Activated CD4-positive, alpha-beta memory T cell treated with anti-CD3 and anti-CD28 coated beads, Interleukin-2, amount 10 ng/mL, durations not matched to agents 7 days and 5 days (primary cell): ENCODE results near the gene PAMR1. TPM values are rescaled to one million over a fixed set of nuclear protein-coding genes. Genes with fewer than 3 reads are reported as not detected.
"Not testable (repeated sequence)": the region's sequence is repeated elsewhere in the genome, so short reads cannot be mapped to it uniquely, and the experiment has no call there.

ENCODE experiments used
- CTCF ChIA-PET: fragments of 350-600 bp; sonication (Branson Sonifier 250); formaldehyde crosslinking; loops from one replicate; lab custom pipeline; 2021; ENCODE audit warnings: antibody characterized with exemption, inconsistent platforms; lab: Charles Lee
- POLR2A ChIA-PET: fragments of 350-600 bp; sonication (Branson Sonifier 250); formaldehyde crosslinking; loops from one replicate; lab custom pipeline; 2021; ENCODE audit warnings: antibody characterized with exemption; lab: Charles Lee
- DNase-seq: peaks from one replicate; pipeline ENCODE4 v3.0.0-alpha.2; 2020
- H3K27ac Mint-ChIP-seq: one replicate; pipeline ENCODE4 v1.8.0; 2021; ENCODE audit warnings: mild to moderate bottlenecking, mixed read lengths
- H3K27me3 Mint-ChIP-seq: one replicate; pipeline ENCODE4 v1.8.0; 2021; ENCODE audit warnings: mixed read lengths
- H3K36me3 Mint-ChIP-seq: one replicate; pipeline ENCODE4 v1.8.0; 2021; ENCODE audit warnings: low read depth, mixed read lengths
- H3K4me1 Mint-ChIP-seq: one replicate; pipeline ENCODE4 v1.8.0; 2021; ENCODE audit warnings: mixed read lengths
- H3K4me3 Mint-ChIP-seq: one replicate; pipeline ENCODE4 v1.8.0; 2021; ENCODE audit warnings: mild to moderate bottlenecking, mixed read lengths
- H3K9me3 Mint-ChIP-seq: one replicate; pipeline ENCODE4 v1.8.0; 2021; ENCODE audit warnings: mixed read lengths
- total RNA-seq, 2 experiments: library from RNA; stranded (reverse); gene quantifications; one replicate each; pipeline ENCODE4 v1.2.3, GENCODE V29; 2021

Gene PAMR1
- total RNA-seq, 2 experiments from 2014 or later: not detected

DNA sequence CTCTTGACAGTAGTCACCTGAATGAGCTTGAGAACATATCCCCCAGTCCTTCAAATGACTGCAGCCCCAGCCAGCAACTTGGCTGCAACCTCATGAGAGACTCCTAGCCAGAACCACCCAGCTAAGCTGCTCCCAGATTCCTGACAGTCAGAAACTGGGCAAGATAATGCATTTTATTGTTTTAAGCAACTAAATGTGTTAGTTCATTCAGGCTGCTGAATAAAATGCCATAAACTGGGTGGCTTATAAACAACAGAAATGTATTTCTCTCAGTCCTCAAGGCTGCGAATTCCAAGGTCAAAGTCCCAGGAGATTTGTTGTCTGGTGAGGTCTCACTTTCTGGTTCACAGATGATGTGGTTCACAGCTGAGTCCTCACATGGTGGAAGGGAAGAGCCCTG is 5.8 kb upstream of the PAMR1 start:
- Mint-ChIP-seq H3K36me3 (no peaks in the 10 kb centered on the region), H3K4me3 (no peak overlapping the region), H3K4me1 (no peaks in the 10 kb centered on the region), H3K27ac (no peak overlapping the region), H3K27me3 (peaks cover 34% of the 10 kb centered on the region), H3K9me3 (no peaks in the 10 kb centered on the region)
- no peak for DNase-seq
- CTCF ChIA-PET: no interaction called here
- POLR2A ChIA-PET: no interaction called here

DNA sequence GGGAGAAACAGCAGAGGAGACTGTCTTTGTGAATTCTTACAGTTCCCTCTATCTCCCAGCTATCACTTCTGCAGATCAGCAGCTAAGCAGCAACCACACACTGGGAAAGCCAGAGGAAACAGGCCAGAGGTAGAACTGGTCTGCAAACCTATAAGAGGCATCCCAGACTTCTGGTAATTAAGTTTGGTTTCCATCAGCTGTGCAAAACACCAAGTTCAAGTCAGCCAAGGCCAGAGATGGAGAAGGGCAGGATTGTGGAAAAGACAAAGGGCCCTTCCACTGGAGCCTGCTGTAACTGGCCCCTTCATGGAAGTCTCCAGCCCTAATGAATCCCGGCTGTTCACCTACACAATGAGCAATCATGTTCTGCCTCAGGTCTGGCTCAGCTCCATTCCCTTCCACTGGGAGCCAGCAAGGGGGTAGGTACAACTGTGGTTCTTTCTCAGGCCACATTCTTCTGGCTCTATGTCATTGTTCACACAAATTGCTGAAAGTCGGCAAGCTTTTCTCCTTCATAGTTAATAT is 4.6 kb upstream of the PAMR1 start:
- CTCF ChIA-PET: no interaction called here
- no peaks in the 10 kb centered on the region for H3K36me3 Mint-ChIP-seq
- H3K27me3 Mint-ChIP-seq: peaks cover 42% of the 10 kb centered on the region
- H3K4me1 Mint-ChIP-seq: no peaks in the 10 kb centered on the region
- H3K9me3 Mint-ChIP-seq: no peaks in the 10 kb centered on the region
- no peak for DNase-seq
- POLR2A ChIA-PET: no interaction called here
- no peak overlapping the region for H3K27ac Mint-ChIP-seq
- no peak overlapping the region for H3K4me3 Mint-ChIP-seq

DNA sequence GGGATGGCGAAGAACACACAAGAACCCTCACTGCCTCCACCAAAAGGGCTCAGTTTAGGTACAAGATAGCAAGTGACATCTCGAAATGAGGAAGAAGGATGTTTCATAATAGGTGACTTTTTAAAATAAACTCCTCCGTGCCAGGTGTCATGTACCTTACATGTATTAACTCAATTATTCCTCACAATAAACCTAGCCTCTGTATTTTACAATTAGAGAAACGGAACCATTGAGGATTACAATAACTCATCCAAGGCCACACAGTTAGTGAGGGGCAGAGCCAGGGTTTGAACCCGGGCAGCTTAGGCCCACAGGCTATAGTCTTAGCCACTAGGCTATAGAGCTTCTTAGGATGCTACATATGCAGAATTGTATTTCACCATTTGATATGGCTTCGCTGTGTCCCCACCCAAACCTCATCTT is 965 bp upstream of the PAMR1 start:
- ChIA-PET POLR2A (no interaction called here), CTCF (no interaction called here)
- Mint-ChIP-seq H3K27ac (no peak overlapping the region), H3K4me1 (no peaks in the 10 kb centered on the region), H3K36me3 (no peaks in the 10 kb centered on the region), H3K27me3 (peaks cover 63% of the 10 kb centered on the region), H3K9me3 (no peaks in the 10 kb centered on the region), H3K4me3 (no peak overlapping the region)
- DNase-seq: no peak

DNA sequence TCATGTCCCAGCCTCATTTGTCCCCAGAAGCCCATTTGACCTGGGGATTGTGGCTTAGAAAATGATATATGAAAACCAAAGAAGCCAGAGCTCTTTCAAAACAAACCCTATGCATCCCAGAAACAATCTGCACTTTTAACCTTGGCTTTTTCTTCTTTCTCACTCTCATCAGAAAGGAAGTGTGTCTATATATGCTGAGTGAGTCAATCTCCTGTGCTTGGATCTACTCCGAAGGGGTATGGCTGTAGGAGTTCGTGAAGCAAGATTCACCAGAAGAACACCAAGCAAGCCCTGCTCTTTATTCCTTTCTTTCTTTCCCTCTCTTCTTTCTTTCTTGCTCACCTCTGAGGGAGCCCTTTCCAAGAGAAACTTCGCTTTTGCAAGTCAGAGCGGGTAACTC is 636 bp downstream of the PAMR1 start:
- H3K4me3 Mint-ChIP-seq: no peak overlapping the region
- H3K27ac Mint-ChIP-seq: no peak overlapping the region
- no peaks in the 10 kb centered on the region for H3K9me3 Mint-ChIP-seq
- POLR2A ChIA-PET: no interaction called here
- H3K36me3 Mint-ChIP-seq: no peaks in the 10 kb centered on the region
- H3K4me1 Mint-ChIP-seq: no peaks in the 10 kb centered on the region
- peaks cover 65% of the 10 kb centered on the region for H3K27me3 Mint-ChIP-seq
- CTCF ChIA-PET: no interaction called here
- no peak for DNase-seq

DNA sequence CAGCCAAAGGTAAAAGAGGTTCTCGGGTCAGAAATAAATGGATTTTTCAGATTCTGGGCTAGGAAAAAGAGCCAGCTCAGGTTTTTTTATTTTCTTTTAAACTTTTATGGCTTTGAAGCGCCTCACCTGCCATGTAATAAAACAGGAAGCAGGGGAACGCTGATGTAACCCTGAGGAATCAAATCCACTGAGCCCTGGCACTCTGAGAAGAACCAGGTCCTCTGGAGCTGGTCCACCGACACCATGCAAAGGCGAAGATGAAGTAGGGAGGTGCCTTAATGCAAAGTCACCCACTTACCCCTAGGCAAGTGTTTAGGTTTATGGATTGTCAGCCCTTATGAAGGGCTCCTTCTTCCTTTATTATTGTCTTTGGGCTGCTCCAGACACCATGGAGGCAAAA is 1.6 kb downstream of the PAMR1 start:
- Mint-ChIP-seq H3K4me1 (no peaks in the 10 kb centered on the region), H3K9me3 (no peaks in the 10 kb centered on the region), H3K4me3 (no peak overlapping the region), H3K27me3 (peaks cover 64% of the 10 kb centered on the region), H3K27ac (no peak overlapping the region), H3K36me3 (no peaks in the 10 kb centered on the region)
- DNase-seq: no peak
- POLR2A ChIA-PET: no interaction called here
- CTCF ChIA-PET: no interaction called here

DNA sequence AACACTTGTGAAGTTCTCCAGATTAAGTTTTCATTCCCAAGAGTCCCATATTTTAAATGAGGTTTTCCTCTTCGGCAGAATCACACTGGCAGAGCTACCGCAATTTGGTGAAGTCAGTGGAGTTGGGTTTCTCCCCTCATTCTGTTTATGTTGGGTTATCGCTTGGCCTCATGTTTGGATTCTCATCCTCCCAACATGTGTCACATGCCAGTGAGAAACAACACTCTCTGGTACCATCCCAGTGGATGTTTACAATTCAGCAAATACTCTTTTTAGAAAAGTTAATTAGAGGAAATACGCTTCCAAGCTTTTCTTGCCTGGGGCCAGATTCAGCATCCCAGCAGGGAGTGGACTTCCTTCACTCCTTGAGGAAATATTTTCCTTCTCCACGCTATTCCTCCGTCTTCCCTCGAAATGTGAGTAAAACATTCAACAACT is 2.1 kb downstream of the PAMR1 start:
- DNase-seq: no peak
- CTCF ChIA-PET: no interaction called here
- Mint-ChIP-seq H3K4me3 (no peak overlapping the region), H3K36me3 (no peaks in the 10 kb centered on the region), H3K27me3 (peaks cover 63% of the 10 kb centered on the region), H3K4me1 (no peaks in the 10 kb centered on the region), H3K9me3 (no peaks in the 10 kb centered on the region), H3K27ac (no peak overlapping the region)
- POLR2A ChIA-PET: no interaction called here

DNA sequence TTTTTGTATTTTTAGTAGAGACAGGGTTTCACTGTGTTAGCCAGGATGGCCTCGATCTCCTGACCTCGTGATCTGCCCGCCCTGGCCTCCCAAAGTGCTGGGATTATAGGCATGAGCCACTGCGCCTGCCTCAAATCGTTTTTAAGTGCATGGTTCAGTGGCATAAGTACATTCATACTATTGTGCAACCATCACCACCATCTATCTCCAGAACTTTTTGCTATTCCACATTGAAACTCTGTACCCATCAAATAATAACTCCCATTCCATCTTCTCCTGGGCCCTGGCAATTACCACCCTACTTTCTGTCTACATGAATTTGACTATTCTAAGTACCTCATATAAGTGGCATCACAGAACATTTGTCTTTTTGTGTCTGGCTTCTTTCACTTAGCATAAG is 3.3 kb downstream of the PAMR1 start:
- POLR2A ChIA-PET, CTCF ChIA-PET: not testable (repeated sequence)

DNA sequence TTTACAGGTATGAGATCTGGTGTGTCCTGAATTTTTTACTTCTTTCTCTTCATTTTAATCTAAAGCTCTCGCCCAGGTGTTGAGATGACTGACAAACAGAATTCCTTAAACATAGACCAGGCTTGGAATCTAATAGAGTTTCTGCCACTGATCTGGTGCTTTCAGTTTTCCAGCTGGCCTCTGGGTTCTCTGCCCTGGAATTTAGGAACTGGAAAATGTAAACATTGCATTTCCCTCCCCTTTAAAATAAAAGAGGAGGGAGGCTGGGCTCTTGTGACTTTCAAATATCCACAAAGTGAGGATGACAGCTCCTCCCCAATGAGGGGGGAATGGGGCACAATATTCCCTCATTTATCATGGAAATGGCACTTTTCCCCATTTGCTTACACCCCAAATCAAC is 5.0 kb downstream of the PAMR1 start:
- Mint-ChIP-seq H3K4me1 (no peaks in the 10 kb centered on the region), H3K27me3 (peaks cover 46% of the 10 kb centered on the region), H3K27ac (no peak overlapping the region), H3K36me3 (no peaks in the 10 kb centered on the region), H3K4me3 (no peak overlapping the region), H3K9me3 (no peaks in the 10 kb centered on the region)
- ChIA-PET CTCF (no interaction called here), POLR2A (no interaction called here)
- no peak for DNase-seq

More for the DNA sequence above, 3.3 kb downstream of the PAMR1 start:
- H3K36me3 Mint-ChIP-seq, H3K4me3 Mint-ChIP-seq, H3K9me3 Mint-ChIP-seq, DNase-seq, H3K27ac Mint-ChIP-seq, H3K4me1 Mint-ChIP-seq: not testable (repeated sequence)
- peaks cover 57% of the 10 kb centered on the region for H3K27me3 Mint-ChIP-seq

DNA sequence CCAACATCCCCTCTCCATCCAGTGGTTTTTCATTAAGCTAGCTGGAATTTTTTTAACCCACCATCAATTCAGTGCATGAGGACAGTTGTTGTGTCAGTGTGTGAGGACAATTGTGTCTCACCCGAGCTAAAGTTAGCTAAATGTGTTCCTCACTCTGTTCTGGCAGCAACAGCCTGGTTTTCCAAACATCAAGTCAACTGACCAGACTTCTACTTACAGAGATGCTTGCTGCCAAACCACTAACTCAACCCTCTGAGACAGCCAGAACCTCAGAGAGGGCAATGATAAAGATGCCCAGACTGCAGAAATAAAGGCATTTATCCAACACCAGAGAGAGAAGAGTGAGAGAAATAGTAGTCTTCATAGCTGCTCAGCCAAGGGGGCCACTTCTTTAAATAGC is 6.7 kb downstream of the PAMR1 start:
- Mint-ChIP-seq H3K27ac (no peak overlapping the region), H3K27me3 (peaks cover 33% of the 10 kb centered on the region), H3K4me3 (no peak overlapping the region), H3K36me3 (no peaks in the 10 kb centered on the region), H3K4me1 (no peaks in the 10 kb centered on the region), H3K9me3 (no peaks in the 10 kb centered on the region)
- CTCF ChIA-PET: no interaction called here
- POLR2A ChIA-PET: no interaction called here
- DNase-seq: no peak

DNA sequence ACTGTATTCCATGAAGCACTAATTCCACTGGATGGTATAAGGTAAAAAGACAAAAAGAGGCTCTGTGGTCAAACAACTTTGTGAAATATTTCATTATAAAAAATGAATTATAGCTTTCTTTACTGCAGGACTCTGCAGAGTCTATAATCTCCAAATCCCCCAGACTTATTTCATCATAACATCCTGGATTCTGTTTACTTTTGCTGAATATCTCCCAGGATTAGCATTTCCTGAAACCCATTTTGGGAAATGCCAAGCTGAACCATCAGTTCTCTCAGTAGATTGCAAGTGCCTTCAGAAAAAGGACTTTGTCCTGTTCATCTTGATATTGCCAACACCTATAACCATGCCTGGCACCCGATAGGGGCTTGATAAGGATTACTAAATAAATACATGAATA is 7.9 kb downstream of the PAMR1 start:
- ChIA-PET POLR2A (no interaction called here), CTCF (no interaction called here)
- Mint-ChIP-seq H3K36me3 (no peaks in the 10 kb centered on the region), H3K27ac (no peak overlapping the region), H3K4me3 (no peak overlapping the region), H3K27me3 (peaks cover 24% of the 10 kb centered on the region), H3K4me1 (no peaks in the 10 kb centered on the region), H3K9me3 (no peaks in the 10 kb centered on the region)
- no peak for DNase-seq

DNA sequence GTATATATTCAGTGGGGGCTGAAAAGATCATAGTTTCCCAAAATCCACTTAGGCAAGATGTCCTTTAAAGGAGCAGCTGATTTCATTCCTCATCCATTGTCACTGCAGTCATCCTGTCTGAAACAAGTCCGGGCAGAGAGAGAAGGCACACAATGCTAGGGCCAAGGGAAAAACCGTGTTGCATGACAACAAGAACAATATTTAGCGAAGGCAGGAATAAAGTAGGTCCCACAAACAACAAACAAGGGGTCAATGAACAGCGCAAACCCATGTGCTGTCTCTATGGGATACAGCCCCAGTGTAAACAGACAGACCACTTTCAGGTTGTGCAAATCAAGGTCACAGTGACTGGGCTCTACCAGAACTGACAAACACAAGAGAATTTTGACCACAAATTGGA is 9.0 kb downstream of the PAMR1 start:
- no peak overlapping the region for H3K4me3 Mint-ChIP-seq
- no peaks in the 10 kb centered on the region for H3K9me3 Mint-ChIP-seq
- CTCF ChIA-PET: no interaction called here
- no peaks in the 10 kb centered on the region for H3K36me3 Mint-ChIP-seq
- no peak overlapping the region for H3K27ac Mint-ChIP-seq
- POLR2A ChIA-PET: no interaction called here
- no peak for DNase-seq
- peaks cover 19% of the 10 kb centered on the region for H3K27me3 Mint-ChIP-seq
- H3K4me1 Mint-ChIP-seq: no peaks in the 10 kb centered on the region

DNA sequence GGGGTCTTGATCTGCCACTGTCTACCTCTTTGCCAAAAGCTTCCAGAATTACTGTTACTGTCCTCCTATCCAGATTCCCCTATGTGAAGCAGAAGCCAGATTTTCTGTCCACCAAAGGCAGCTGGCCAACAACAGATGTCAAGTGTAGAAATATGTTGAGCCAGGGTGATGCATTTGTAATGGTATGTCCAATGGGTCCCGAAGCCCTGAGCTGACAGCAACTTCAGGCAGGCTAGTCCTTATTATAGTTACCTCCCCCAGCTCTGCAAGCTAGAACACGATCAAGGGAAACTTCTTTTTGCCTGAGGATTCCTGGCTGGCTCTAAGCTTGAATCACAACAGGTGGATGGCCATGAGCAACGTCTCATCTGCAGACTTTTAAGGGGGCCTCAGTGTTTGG is 10.2 kb downstream of the PAMR1 start:
- ChIA-PET POLR2A (no interaction called here), CTCF (no interaction called here)

DNA sequence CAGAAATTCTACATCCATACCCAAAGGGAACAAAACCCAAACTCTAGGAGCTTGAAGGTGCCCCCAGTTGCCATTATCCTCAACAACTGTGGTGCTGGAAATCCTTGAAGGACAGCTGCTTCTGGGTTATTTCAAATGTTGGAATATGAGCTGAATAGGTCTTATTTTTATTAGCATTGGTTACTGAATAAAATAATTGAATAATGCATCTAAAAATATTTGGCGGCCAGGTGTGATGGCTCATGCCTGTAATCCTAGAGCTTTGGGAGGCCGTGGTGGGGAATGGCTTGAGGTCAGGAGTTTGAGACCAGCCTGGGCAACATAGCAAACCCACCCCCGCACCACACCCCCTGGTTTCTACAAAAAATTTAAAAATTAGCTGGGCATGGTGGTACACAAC is 10.9 kb downstream of the PAMR1 start:
- Mint-ChIP-seq H3K4me3 (no peak overlapping the region), H3K36me3 (no peaks in the 10 kb centered on the region), H3K27ac (no peak overlapping the region), H3K9me3 (no peaks in the 10 kb centered on the region), H3K27me3 (peaks cover 19% of the 10 kb centered on the region), H3K4me1 (no peaks in the 10 kb centered on the region)
- ChIA-PET POLR2A (no interaction called here), CTCF (no interaction called here)
- DNase-seq: no peak

More for the DNA sequence above, 10.2 kb downstream of the PAMR1 start:
- no peaks in the 10 kb centered on the region for H3K9me3 Mint-ChIP-seq
- peaks cover 18% of the 10 kb centered on the region for H3K27me3 Mint-ChIP-seq
- no peak overlapping the region for H3K4me3 Mint-ChIP-seq
- no peak overlapping the region for H3K27ac Mint-ChIP-seq
- no peaks in the 10 kb centered on the region for H3K4me1 Mint-ChIP-seq
- no peaks in the 10 kb centered on the region for H3K36me3 Mint-ChIP-seq
- DNase-seq: no peak

DNA sequence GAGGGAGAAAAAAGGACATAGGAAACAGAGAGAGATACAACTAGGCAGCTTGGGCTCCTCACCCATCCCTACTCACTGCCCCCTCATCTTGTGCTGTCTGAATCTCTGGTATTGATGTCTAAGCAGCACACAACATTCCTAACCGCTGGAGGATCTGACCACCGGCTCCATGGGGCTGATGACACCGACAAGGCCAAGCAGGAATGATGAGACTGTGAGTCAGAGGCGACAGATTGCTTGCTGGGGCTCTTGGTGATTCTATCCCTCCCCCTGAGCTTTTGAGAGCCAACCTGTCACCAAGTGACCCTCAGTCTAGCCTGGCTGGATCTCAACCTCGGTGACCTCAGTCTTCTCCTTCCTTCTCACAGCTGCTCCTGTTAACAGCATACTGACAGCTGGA is 13.8 kb downstream of the PAMR1 start:
- DNase-seq: no peak
- Mint-ChIP-seq H3K9me3 (no peaks in the 10 kb centered on the region), H3K27ac (no peak overlapping the region), H3K27me3 (peaks cover 10% of the 10 kb centered on the region), H3K4me3 (no peak overlapping the region), H3K36me3 (no peaks in the 10 kb centered on the region), H3K4me1 (no peaks in the 10 kb centered on the region)
- ChIA-PET POLR2A (no interaction called here), CTCF (no interaction called here)
